VCaP (cell line): ENCODE results near the gene RALBP1.

ENCODE experiments used
- H3K27ac ChIP-seq: fragments of 450-650 bp; 2 replicates; pipeline ENCODE4 v1.5.1; 2017
- TF ChIP-seq, protein P1 (sequence below): fragments of 450-650 bp; conservative IDR thresholded peaks from 2 replicates; pipeline ENCODE4 v1.5.1; 2017; ENCODE audit warnings: mild to moderate bottlenecking, moderate library complexity

The RALBP1 gene

GRCh38 chr18:9563331-9563730 is 88.0 kb downstream of the RALBP1 start:
- TF ChIP-seq, protein P1, sequence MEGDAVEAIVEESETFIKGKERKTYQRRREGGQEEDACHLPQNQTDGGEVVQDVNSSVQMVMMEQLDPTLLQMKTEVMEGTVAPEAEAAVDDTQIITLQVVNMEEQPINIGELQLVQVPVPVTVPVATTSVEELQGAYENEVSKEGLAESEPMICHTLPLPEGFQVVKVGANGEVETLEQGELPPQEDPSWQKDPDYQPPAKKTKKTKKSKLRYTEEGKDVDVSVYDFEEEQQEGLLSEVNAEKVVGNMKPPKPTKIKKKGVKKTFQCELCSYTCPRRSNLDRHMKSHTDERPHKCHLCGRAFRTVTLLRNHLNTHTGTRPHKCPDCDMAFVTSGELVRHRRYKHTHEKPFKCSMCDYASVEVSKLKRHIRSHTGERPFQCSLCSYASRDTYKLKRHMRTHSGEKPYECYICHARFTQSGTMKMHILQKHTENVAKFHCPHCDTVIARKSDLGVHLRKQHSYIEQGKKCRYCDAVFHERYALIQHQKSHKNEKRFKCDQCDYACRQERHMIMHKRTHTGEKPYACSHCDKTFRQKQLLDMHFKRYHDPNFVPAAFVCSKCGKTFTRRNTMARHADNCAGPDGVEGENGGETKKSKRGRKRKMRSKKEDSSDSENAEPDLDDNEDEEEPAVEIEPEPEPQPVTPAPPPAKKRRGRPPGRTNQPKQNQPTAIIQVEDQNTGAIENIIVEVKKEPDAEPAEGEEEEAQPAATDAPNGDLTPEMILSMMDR, result no peak
- no peak overlapping the region for H3K27ac ChIP-seq

GRCh38 chr18:9565407-9565806 is 90.1 kb downstream of the RALBP1 start:
- TF ChIP-seq, protein P1, result no peak

GRCh38 chr18:9568186-9568585 is 92.9 kb downstream of the RALBP1 start:
- no peak overlapping the region for H3K27ac ChIP-seq
- TF ChIP-seq, protein P1, result no peak

More at GRCh38 chr18:9565407-9565806, 90.1 kb downstream of the RALBP1 start:
- H3K27ac ChIP-seq, result no peak overlapping the region

- H3K27ac ChIP-seq, result no peak overlapping the region; the same call in 1 of the 2 replicates
- TF ChIP-seq, protein P1, result no peak
Measured at GRCh38 chr18:9569178-9569577, 93.9 kb downstream of the RALBP1 start.

DNA sequence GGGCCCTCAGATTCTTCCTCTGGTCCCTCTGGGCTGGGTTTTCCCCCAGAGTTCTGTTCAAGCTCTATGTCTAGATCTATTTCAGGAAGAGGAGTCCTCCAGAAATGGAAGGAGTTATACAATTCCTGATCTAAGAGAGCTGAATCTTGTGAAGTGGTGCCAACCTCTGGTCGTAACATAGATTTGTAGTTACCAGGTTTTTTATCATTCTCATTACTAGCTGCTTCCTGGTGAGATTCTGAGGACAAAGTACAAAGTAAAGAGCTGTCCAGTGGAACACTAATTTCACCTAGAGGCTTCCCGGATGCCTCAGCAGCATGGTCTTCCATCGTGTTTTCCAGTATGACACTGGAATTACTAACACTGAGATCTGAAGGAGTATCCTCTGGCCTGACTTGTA is 94.9 kb downstream of the RALBP1 start:
- TF ChIP-seq, protein P1, result no peak
- no peak overlapping the region; the same call in 1 of the 2 replicates for H3K27ac ChIP-seq

- H3K27ac ChIP-seq, result no peak overlapping the region
- TF ChIP-seq, protein P1, result no peak
Measured at GRCh38 chr18:9571546-9571945, 96.2 kb downstream of the RALBP1 start.

- H3K27ac ChIP-seq, result no peak overlapping the region
- TF ChIP-seq, protein P1, result no peak
Measured at GRCh38 chr18:9574473-9575115, 99.3 kb downstream of the RALBP1 start.
